ENCODE results near the gene NEU1. TPM values are rescaled to one million over a fixed set of nuclear protein-coding genes. Genes with fewer than 3 reads are reported as not detected.
A peak's percentile ranks its signal among the peaks of the same experiment; 100 is the strongest.
"Not testable (repeated sequence)": the region's sequence is repeated elsewhere in the genome, so short reads cannot be mapped to it uniquely, and the experiment has no call there.

Gene NEU1
- polyA plus RNA-seq, 2 of the 4 experiments (the other 2 are of a cell fraction) = 15.8 to 19.2 TPM

- 94% methylated on average over 7 of the region's 7 CpGs for WGBS (ENCODE audit: missing lambda C conversion rate)
- peak overlapping the region; percentile 98 for H3K4me2 ChIP-seq
- DNase-seq (ENCODE audit: low read depth in 1 of 2, low spot score in 1 of 2) (no peak), FAIRE-seq (no peak), ATAC-seq (no peak)
- no peaks in the 10 kb centered on the region for H3K9me3 ChIP-seq
- TF ChIP-seq SMC3 (IDR thresholded peaks at IDR 0.05) = no peak
- CTCF ChIA-PET = interaction anchor here (1.3 to 2.6 kb wide), 5 partner anchors 9 to 84 kb away, joined by 3 to 8 read pairs (median 4); partner anchors contain the start of genes DDAH2, HSPA1B and VARS1
- H3K27ac ChIP-seq = peak overlapping the region; percentile 87 to 97
- H3K4me1 ChIP-seq = peaks cover 12% of the 10 kb centered on the region
- peak overlapping the region; percentile 39; the same call in 1 of the 3 replicates for H3K4me3 ChIP-seq
- POLR2A ChIA-PET = interaction anchor here (0.7 to 3.1 kb wide), 4 partner anchors 13 to 305 kb away, joined by 3 to 82 read pairs (median 10); partner anchors contain the start of genes HSPA1B and NEU1
Measured at GRCh38 chr6:31813465-31813849, 49.2 kb downstream of the NEU1 start.

DNA sequence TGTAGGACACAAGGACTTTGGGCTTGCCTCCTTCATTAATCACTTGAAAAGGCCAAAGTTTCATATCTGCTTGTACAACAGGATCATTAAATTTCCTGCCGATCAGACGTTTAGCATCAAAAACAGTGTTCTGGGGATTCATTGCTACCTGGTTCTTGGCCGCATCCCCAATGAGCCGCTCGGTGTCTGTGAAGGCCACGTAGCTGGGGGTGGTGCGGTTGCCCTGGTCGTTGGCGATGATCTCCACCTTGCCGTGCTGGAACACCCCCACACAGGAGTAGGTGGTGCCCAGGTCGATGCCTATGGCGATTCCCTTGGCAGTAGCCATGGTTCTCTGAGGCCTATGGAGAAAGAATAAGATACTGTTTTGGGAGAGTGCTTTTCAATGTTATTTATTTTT, 51.0 kb downstream of the NEU1 start:
- no peaks in the 10 kb centered on the region for H3K9me3 ChIP-seq
- CTCF ChIA-PET = interaction anchor here (0.6 to 1.8 kb wide), 3 partner anchors 10 to 118 kb away, joined by 3 to 6 read pairs (median 3); partner anchors contain the start of gene VARS1
- TF ChIP-seq RCOR1 (IDR thresholded peaks at IDR 0.05; ENCODE audit: low read depth, low read length) (no peak), CHD2 (IDR thresholded peaks at IDR 0.05; ENCODE audit: low read length, partially characterized antibody) (no peak), FOSL2 (IDR thresholded peaks at IDR 0.05) (no peak), FOSL2 (CRISPR knock-in tag; IDR thresholded peaks at IDR 0.05) (no peak), RNF2 (IDR thresholded peaks at IDR 0.05; ENCODE audit: borderline replicate concordance, low read depth) (no peak)
- ATAC-seq (no peak), FAIRE-seq (no peak), DNase-seq (ENCODE audit: low read depth in 1 of 2, low spot score in 1 of 2) (no peak)
- WGBS (ENCODE audit: missing lambda C conversion rate) = 93% methylated on average over 10 of the region's 12 CpGs
- POLR2A ChIA-PET = no interaction called here
- H3K4me1 ChIP-seq = peaks cover 15% of the 10 kb centered on the region
- H3K4me3 ChIP-seq = no peak overlapping the region
- no peak overlapping the region for H3K4me2 ChIP-seq
- no peak overlapping the region for H3K27ac ChIP-seq

- CTCF ChIA-PET = interaction anchor here (1.1 to 2.1 kb wide), 3 partner anchors 9 to 21 kb away, joined by 3 to 8 read pairs (median 5); partner anchors contain the start of gene VARS1
- H3K27ac ChIP-seq; FAIRE-seq; H3K9me3 ChIP-seq; H3K4me2 ChIP-seq; DNase-seq (ENCODE audit: low read depth in 1 of 2, low spot score in 1 of 2); POLR2A ChIA-PET; H3K4me3 ChIP-seq; ATAC-seq: not testable (repeated sequence)
- peaks cover 17% of the 10 kb centered on the region for H3K4me1 ChIP-seq
- 85% methylated on average over 9 of the region's 10 CpGs for WGBS (ENCODE audit: missing lambda C conversion rate)
Measured at GRCh38 chr6:31808599-31808998, 54.0 kb downstream of the NEU1 start.

Small RNA genes within 50 kb of the gene (small RNA-seq; reads per million reads assigned to genes)
- gene SNORD48 (3.1 to 146 (median 45.1) reads per million in 6 experiments), gene SNORD52 (0 reads per million in 6 experiments)

Other genes with a start within 250 kb of the NEU1 start
Only the 30 nearest of the 36 such genes appear.
- 10.0 and 11.0 TPM in 2 replicates for gene GPANK1, start 197.8 kb downstream of the NEU1 start, polyA plus RNA-seq (2011; rRNA removed)
- gene GPANK1, start 197.8 kb downstream of the NEU1 start, polyA plus RNA-seq (2017; fragmentation: RNase III; extraction: RNeasy Plus Mini Kit Qiagen cat#74134 plus additional on column Dnase treatment) = 9.7 to 11.7 TPM (median 11.0 TPM) in 3 replicates
- 41.8 and 61.0 TPM in 2 replicates for gene CSNK2B, start 196.7 kb downstream of the NEU1 start, polyA plus RNA-seq (2011; rRNA removed)
- gene CSNK2B, start 196.7 kb downstream of the NEU1 start, polyA plus RNA-seq (2017; fragmentation: RNase III; extraction: RNeasy Plus Mini Kit Qiagen cat#74134 plus additional on column Dnase treatment) = 134 to 141 TPM (median 141 TPM) in 3 replicates
- 5.9 and 6.7 TPM in 2 replicates for gene LY6G5B, start 192.8 kb downstream of the NEU1 start, polyA plus RNA-seq (2011; rRNA removed)
- 9.0 to 12.3 TPM (median 9.9 TPM) in 3 replicates for gene LY6G5B, start 192.8 kb downstream of the NEU1 start, polyA plus RNA-seq (2017; fragmentation: RNase III; extraction: RNeasy Plus Mini Kit Qiagen cat#74134 plus additional on column Dnase treatment)
- 1.2 and 1.6 TPM in 2 replicates for gene LY6G5C, start 181.8 kb downstream of the NEU1 start, polyA plus RNA-seq (2011; rRNA removed)
- gene LY6G5C, start 181.8 kb downstream of the NEU1 start, polyA plus RNA-seq (2017; fragmentation: RNase III; extraction: RNeasy Plus Mini Kit Qiagen cat#74134 plus additional on column Dnase treatment) = 1.5 to 1.9 TPM (median 1.6 TPM) in 3 replicates
- 22.3 and 22.6 TPM in 2 replicates for gene ABHD16A, start 159.5 kb downstream of the NEU1 start, polyA plus RNA-seq (2011; rRNA removed)
- 14.5 to 16.6 TPM (median 16.2 TPM) in 3 replicates for gene ABHD16A, start 159.5 kb downstream of the NEU1 start, polyA plus RNA-seq (2017; fragmentation: RNase III; extraction: RNeasy Plus Mini Kit Qiagen cat#74134 plus additional on column Dnase treatment)
- not detected in 2 replicates for gene LY6G6F, start 156.0 kb downstream of the NEU1 start, polyA plus RNA-seq (2011; rRNA removed)
- gene LY6G6F, start 156.0 kb downstream of the NEU1 start, polyA plus RNA-seq (2017; fragmentation: RNase III; extraction: RNeasy Plus Mini Kit Qiagen cat#74134 plus additional on column Dnase treatment) = not detected in 3 replicates
- gene LY6G6D, start 147.5 kb downstream of the NEU1 start, polyA plus RNA-seq (2011; rRNA removed) = not detected in 2 replicates
- not detected in 3 replicates for gene LY6G6D, start 147.5 kb downstream of the NEU1 start, polyA plus RNA-seq (2017; fragmentation: RNase III; extraction: RNeasy Plus Mini Kit Qiagen cat#74134 plus additional on column Dnase treatment)
- gene LY6G6C, start 141.1 kb downstream of the NEU1 start, polyA plus RNA-seq (2011; rRNA removed) = 0.08 and 0.11 TPM in 2 replicates
- 0.11 to 0.21 TPM in 2 of 3 replicates, not detected in the other for gene LY6G6C, start 141.1 kb downstream of the NEU1 start, polyA plus RNA-seq (2017; fragmentation: RNase III; extraction: RNeasy Plus Mini Kit Qiagen cat#74134 plus additional on column Dnase treatment)
- not detected in 2 replicates for gene MPIG6B, start 139.4 kb downstream of the NEU1 start, polyA plus RNA-seq (2011; rRNA removed)
- not detected in 3 replicates for gene MPIG6B, start 139.4 kb downstream of the NEU1 start, polyA plus RNA-seq (2017; fragmentation: RNase III; extraction: RNeasy Plus Mini Kit Qiagen cat#74134 plus additional on column Dnase treatment)
- 19.3 and 20.6 TPM in 2 replicates for gene DDAH2, start 133.5 kb downstream of the NEU1 start, polyA plus RNA-seq (2011; rRNA removed)
- gene DDAH2, start 133.5 kb downstream of the NEU1 start, polyA plus RNA-seq (2017; fragmentation: RNase III; extraction: RNeasy Plus Mini Kit Qiagen cat#74134 plus additional on column Dnase treatment) = 44.8 to 57.3 TPM (median 54.5 TPM) in 3 replicates
- gene CLIC1, start 126.3 kb downstream of the NEU1 start, polyA plus RNA-seq (2011; rRNA removed) = 346 and 397 TPM in 2 replicates
- gene CLIC1, start 126.3 kb downstream of the NEU1 start, polyA plus RNA-seq (2017; fragmentation: RNase III; extraction: RNeasy Plus Mini Kit Qiagen cat#74134 plus additional on column Dnase treatment) = 249 to 283 TPM (median 251 TPM) in 3 replicates
- 36.5 and 42.6 TPM in 2 replicates for gene MSH5, start 122.8 kb downstream of the NEU1 start, polyA plus RNA-seq (2011; rRNA removed)
- gene MSH5, start 122.8 kb downstream of the NEU1 start, polyA plus RNA-seq (2017; fragmentation: RNase III; extraction: RNeasy Plus Mini Kit Qiagen cat#74134 plus additional on column Dnase treatment) = 17.1 to 18.8 TPM (median 17.4 TPM) in 3 replicates
- 3.3 and 6.9 TPM in 2 replicates for gene SAPCD1, start 100.2 kb downstream of the NEU1 start, polyA plus RNA-seq (2011; rRNA removed)
- 5.8 to 7.5 TPM (median 7.1 TPM) in 3 replicates for gene SAPCD1, start 100.2 kb downstream of the NEU1 start, polyA plus RNA-seq (2017; fragmentation: RNase III; extraction: RNeasy Plus Mini Kit Qiagen cat#74134 plus additional on column Dnase treatment)
- gene VWA7, start 85.5 kb downstream of the NEU1 start, polyA plus RNA-seq (2011; rRNA removed) = 1.1 TPM in 2 replicates
- 0.95 to 1.1 TPM (median 0.98 TPM) in 3 replicates for gene VWA7, start 85.5 kb downstream of the NEU1 start, polyA plus RNA-seq (2017; fragmentation: RNase III; extraction: RNeasy Plus Mini Kit Qiagen cat#74134 plus additional on column Dnase treatment)
- gene VARS1, start 67.1 kb downstream of the NEU1 start, polyA plus RNA-seq (2011; rRNA removed) = 17.7 and 24.7 TPM in 2 replicates
- 57.2 to 58.4 TPM (median 58.3 TPM) in 3 replicates for gene VARS1, start 67.1 kb downstream of the NEU1 start, polyA plus RNA-seq (2017; fragmentation: RNase III; extraction: RNeasy Plus Mini Kit Qiagen cat#74134 plus additional on column Dnase treatment)
- 54.7 and 73.8 TPM in 2 replicates for gene LSM2, start 55.9 kb downstream of the NEU1 start, polyA plus RNA-seq (2011; rRNA removed)
- 58.9 to 65.3 TPM (median 59.6 TPM) in 3 replicates for gene LSM2, start 55.9 kb downstream of the NEU1 start, polyA plus RNA-seq (2017; fragmentation: RNase III; extraction: RNeasy Plus Mini Kit Qiagen cat#74134 plus additional on column Dnase treatment)
- gene HSPA1L, start 47.5 kb downstream of the NEU1 start, polyA plus RNA-seq (2011; rRNA removed) = 1.2 and 1.6 TPM in 2 replicates
- gene HSPA1L, start 47.5 kb downstream of the NEU1 start, polyA plus RNA-seq (2017; fragmentation: RNase III; extraction: RNeasy Plus Mini Kit Qiagen cat#74134 plus additional on column Dnase treatment) = 1.2 to 1.7 TPM (median 1.4 TPM) in 3 replicates
- 88.2 and 122 TPM in 2 replicates for gene HSPA1A, start 47.3 kb downstream of the NEU1 start, polyA plus RNA-seq (2011; rRNA removed)
- 129 to 204 TPM (median 194 TPM) in 3 replicates for gene HSPA1A, start 47.3 kb downstream of the NEU1 start, polyA plus RNA-seq (2017; fragmentation: RNase III; extraction: RNeasy Plus Mini Kit Qiagen cat#74134 plus additional on column Dnase treatment)
- gene HSPA1B, start 35.1 kb downstream of the NEU1 start, polyA plus RNA-seq (2011; rRNA removed) = 52.7 and 70.6 TPM in 2 replicates
- gene HSPA1B, start 35.1 kb downstream of the NEU1 start, polyA plus RNA-seq (2017; fragmentation: RNase III; extraction: RNeasy Plus Mini Kit Qiagen cat#74134 plus additional on column Dnase treatment) = 56.7 to 125 TPM (median 98.6 TPM) in 3 replicates
- gene SLC44A4, start 16.2 kb upstream of the NEU1 start, polyA plus RNA-seq (2011; rRNA removed) = 0.24 and 0.27 TPM in 2 replicates
- not detected in 3 replicates for gene SLC44A4, start 16.2 kb upstream of the NEU1 start, polyA plus RNA-seq (2017; fragmentation: RNase III; extraction: RNeasy Plus Mini Kit Qiagen cat#74134 plus additional on column Dnase treatment)
- 15.4 and 16.4 TPM in 2 replicates for gene EHMT2, start 34.9 kb upstream of the NEU1 start, polyA plus RNA-seq (2011; rRNA removed)
- 27.0 to 32.3 TPM (median 30.9 TPM) in 3 replicates for gene EHMT2, start 34.9 kb upstream of the NEU1 start, polyA plus RNA-seq (2017; fragmentation: RNase III; extraction: RNeasy Plus Mini Kit Qiagen cat#74134 plus additional on column Dnase treatment)
- gene ZBTB12, start 39.3 kb upstream of the NEU1 start, polyA plus RNA-seq (2011; rRNA removed) = 2.2 and 2.9 TPM in 2 replicates
- 8.4 to 10.1 TPM (median 10.0 TPM) in 3 replicates for gene ZBTB12, start 39.3 kb upstream of the NEU1 start, polyA plus RNA-seq (2017; fragmentation: RNase III; extraction: RNeasy Plus Mini Kit Qiagen cat#74134 plus additional on column Dnase treatment)
- gene C2, start 64.9 kb upstream of the NEU1 start, polyA plus RNA-seq (2011; rRNA removed) = 0.83 and 0.87 TPM in 2 replicates
- 0.22 to 0.41 TPM (median 0.36 TPM) in 3 replicates for gene C2, start 64.9 kb upstream of the NEU1 start, polyA plus RNA-seq (2017; fragmentation: RNase III; extraction: RNeasy Plus Mini Kit Qiagen cat#74134 plus additional on column Dnase treatment)
- gene CFB, start 83.3 kb upstream of the NEU1 start, polyA plus RNA-seq (2011; rRNA removed) = 5.6 and 8.6 TPM in 2 replicates
- 2.7 to 4.9 TPM (median 4.4 TPM) in 3 replicates for gene CFB, start 83.3 kb upstream of the NEU1 start, polyA plus RNA-seq (2017; fragmentation: RNase III; extraction: RNeasy Plus Mini Kit Qiagen cat#74134 plus additional on column Dnase treatment)
- 54.1 and 64.2 TPM in 2 replicates for gene NELFE, start 96.2 kb upstream of the NEU1 start, polyA plus RNA-seq (2011; rRNA removed)
- gene NELFE, start 96.2 kb upstream of the NEU1 start, polyA plus RNA-seq (2017; fragmentation: RNase III; extraction: RNeasy Plus Mini Kit Qiagen cat#74134 plus additional on column Dnase treatment) = 70.6 to 73.6 TPM (median 72.4 TPM) in 3 replicates
- gene SKIC2, start 96.4 kb upstream of the NEU1 start, polyA plus RNA-seq (2011; rRNA removed) = 20.8 and 23.4 TPM in 2 replicates
- 33.2 to 40.5 TPM (median 37.5 TPM) in 3 replicates for gene SKIC2, start 96.4 kb upstream of the NEU1 start, polyA plus RNA-seq (2017; fragmentation: RNase III; extraction: RNeasy Plus Mini Kit Qiagen cat#74134 plus additional on column Dnase treatment)
- 12.7 and 16.0 TPM in 2 replicates for gene DXO, start 109.3 kb upstream of the NEU1 start, polyA plus RNA-seq (2011; rRNA removed)
- gene DXO, start 109.3 kb upstream of the NEU1 start, polyA plus RNA-seq (2017; fragmentation: RNase III; extraction: RNeasy Plus Mini Kit Qiagen cat#74134 plus additional on column Dnase treatment) = 11.6 to 15.6 TPM (median 14.6 TPM) in 3 replicates
- gene C4A, start 119.2 kb upstream of the NEU1 start, polyA plus RNA-seq (2011; rRNA removed) = 1.6 and 1.8 TPM in 2 replicates
- gene C4A, start 119.2 kb upstream of the NEU1 start, polyA plus RNA-seq (2017; fragmentation: RNase III; extraction: RNeasy Plus Mini Kit Qiagen cat#74134 plus additional on column Dnase treatment) = 1.3 to 1.4 TPM (median 1.4 TPM) in 3 replicates
- gene C4B, start 152.0 kb upstream of the NEU1 start, polyA plus RNA-seq (2011; rRNA removed) = 1.2 and 1.3 TPM in 2 replicates
- gene C4B, start 152.0 kb upstream of the NEU1 start, polyA plus RNA-seq (2017; fragmentation: RNase III; extraction: RNeasy Plus Mini Kit Qiagen cat#74134 plus additional on column Dnase treatment) = 1.0 to 1.3 TPM (median 1.3 TPM) in 3 replicates
- gene CYP21A2, start 175.6 kb upstream of the NEU1 start, polyA plus RNA-seq (2011; rRNA removed) = not detected in 2 replicates
- not detected in 3 replicates for gene CYP21A2, start 175.6 kb upstream of the NEU1 start, polyA plus RNA-seq (2017; fragmentation: RNase III; extraction: RNeasy Plus Mini Kit Qiagen cat#74134 plus additional on column Dnase treatment)

All from A549 (cell line).